Thyroid gland (tissue), 4 donors: Measurements from ENCODE around the gene RIC3.

ENCODE experiments used
- CTCF ChIP-seq, 6 experiments: fragments of 200-600 bp in 3 of 6; fragments of 450-650 bp in 3 of 6; sonication (generic) in 3 of 6; IDR thresholded peaks; one replicate each; pipeline ENCODE4 v1.5.1; 2016 to 2019; ENCODE audit warnings: antibody characterized with exemption in 6 of 6, mild to moderate bottlenecking in 2 of 6, inconsistent platforms in 1 of 6, moderate library complexity in 1 of 6
- POLR2A ChIP-seq, 2 donors: fragments of 450-650 bp; IDR thresholded peaks; one replicate each; pipeline ENCODE4 v1.6.1; 2017; ENCODE audit warnings: antibody characterized with exemption in 2 of 2, mild to moderate bottlenecking in 2 of 2, moderate library complexity in 1 of 2

- no peak for TF ChIP-seq CTCF (IDR thresholded peaks at IDR 0.05)
- no peak for TF ChIP-seq POLR2A (IDR thresholded peaks at IDR 0.05)
Measured at GRCh38 chr11:8059030-8059429, 109.8 kb downstream of the RIC3 start.
